CD14-positive monocyte (primary cell): ENCODE data around the gene PSMD13. TPM values are rescaled to one million over a fixed set of nuclear protein-coding genes. Genes with fewer than 3 reads are reported as not detected.
A peak's percentile ranks its signal among the peaks of the same experiment; 100 is the strongest.

Experiments
- DNase-seq, 3 donors: peaks; one replicate each; pipeline ENCODE4 v3.0.0-alpha.2; 2011 to 2022
- H2AFZ ChIP-seq: 2 replicates; pipeline ENCODE4 v1.6.0; 2012; ENCODE audit warnings: mild to moderate bottlenecking, low read depth, low read length, inconsistent platforms; ENCODE audit not compliant: insufficient read depth, poor library complexity, severe bottlenecking
- H3K27ac ChIP-seq, 2 donors: 1 replicate in 1 of 2; 2 replicates in 1 of 2; pipeline ENCODE4 v1.5.1; 2012 to 2013; ENCODE audit warnings: low read length in 2 of 2, control low read depth in 1 of 2, inconsistent platforms in 1 of 2, low read depth in 1 of 2, mild to moderate bottlenecking in 1 of 2
- H3K27me3 ChIP-seq, 2 donors: one replicate each; pipeline versions ENCODE4 v1.6.0 to v1.6.1; 2011 to 2013; ENCODE audit warnings: low read length in 2 of 2; ENCODE audit not compliant: control insufficient read depth in 2 of 2, insufficient read depth in 2 of 2
- H3K36me3 ChIP-seq, 2 donors: replicated peaks in 1 of 2; 1 replicate in 1 of 2; 2 replicates in 1 of 2; pipeline versions ENCODE4 v1.5.1 to v1.6.1; 2012 to 2013; ENCODE audit warnings: low read length in 2 of 2, control low read depth in 1 of 2, inconsistent platforms in 1 of 2, mild to moderate bottlenecking in 1 of 2; ENCODE audit not compliant: insufficient read depth in 2 of 2, control insufficient read depth in 1 of 2
- H3K4me1 ChIP-seq, 2 donors: 1 replicate in 1 of 2; 2 replicates in 1 of 2; pipeline versions ENCODE4 v1.5.1 to v1.6.1; 2012 to 2013; ENCODE audit warnings: low read length in 2 of 2, control low read depth in 1 of 2, inconsistent platforms in 1 of 2, mild to moderate bottlenecking in 1 of 2, moderate library complexity in 1 of 2; ENCODE audit not compliant: insufficient read depth in 2 of 2, control insufficient read depth in 1 of 2
- H3K4me2 ChIP-seq: replicated peaks from 2 replicates; pipeline ENCODE3; 2012; ENCODE audit warnings: low read length, moderate library complexity, mild to moderate bottlenecking; ENCODE audit not compliant: poor library complexity, severe bottlenecking; ENCODE audit errors: extremely low read depth
- H3K4me3 ChIP-seq, 3 experiments: fragments of 200-600 bp in 1 of 3; sonication (generic) in 1 of 3; replicated peaks in 1 of 3; 1 replicate in 2 of 3; 2 replicates in 1 of 3; pipeline ENCODE4 v1.5.1; 2011 to 2013; ENCODE audit warnings: low read length in 3 of 3, mild to moderate bottlenecking in 3 of 3, control low read depth in 2 of 3, low read depth in 2 of 3, inconsistent platforms in 1 of 3, moderate library complexity in 1 of 3
- H3K79me2 ChIP-seq: 2 replicates; pipeline ENCODE4 v1.6.0; 2012; ENCODE audit warnings: mild to moderate bottlenecking, control low read depth, inconsistent platforms, low read length, moderate library complexity; ENCODE audit not compliant: insufficient read depth
- H3K9ac ChIP-seq: 2 replicates; pipeline ENCODE4 v1.6.0; 2017; ENCODE audit warnings: low read length, mild to moderate bottlenecking; ENCODE audit not compliant: insufficient read depth, poor library complexity, severe bottlenecking
- H3K9me3 ChIP-seq, 2 donors: replicated peaks in 1 of 2; 1 replicate in 1 of 2; 2 replicates in 1 of 2; pipeline versions ENCODE4 v1.5.1 to v1.6.1; 2012 to 2013; ENCODE audit warnings: low read length in 2 of 2, control low read depth in 1 of 2; ENCODE audit not compliant: control insufficient read depth in 1 of 2, insufficient read depth in 1 of 2
- H4K20me1 ChIP-seq: 2 replicates; pipeline ENCODE4 v1.6.0; 2012; ENCODE audit warnings: mild to moderate bottlenecking, low read length, control low read depth, moderate library complexity; ENCODE audit not compliant: insufficient read depth
- H3K27ac Mint-ChIP-seq, 7 donors: one replicate each; pipeline ENCODE4 v1.8.0; 2020; ENCODE audit warnings: mild to moderate bottlenecking in 7 of 7, mixed read lengths in 7 of 7, moderate library complexity in 6 of 7, inconsistent platforms in 2 of 7
- H3K27me3 Mint-ChIP-seq, 3 donors: one replicate each; pipeline ENCODE4 v1.8.0; 2021 to 2022; ENCODE audit warnings: low read depth in 3 of 3, mild to moderate bottlenecking in 3 of 3, mixed read lengths in 3 of 3, moderate library complexity in 3 of 3, inconsistent platforms in 1 of 3
- H3K36me3 Mint-ChIP-seq, 2 donors: one replicate each; pipeline ENCODE4 v1.8.0; 2020; ENCODE audit warnings: mixed read lengths in 2 of 2, inconsistent platforms in 1 of 2, mild to moderate bottlenecking in 1 of 2
- H3K4me1 Mint-ChIP-seq: one replicate; pipeline ENCODE4 v1.8.0; 2020; ENCODE audit warnings: mild to moderate bottlenecking, mixed read lengths
- H3K4me3 Mint-ChIP-seq, 2 donors: one replicate each; pipeline ENCODE4 v1.8.0; 2020; ENCODE audit warnings: mild to moderate bottlenecking in 2 of 2, mixed read lengths in 2 of 2, moderate library complexity in 1 of 2
- H3K9me3 Mint-ChIP-seq, 7 donors: one replicate each; pipeline ENCODE4 v1.8.0; 2020 to 2022; ENCODE audit warnings: mixed read lengths in 7 of 7, mild to moderate bottlenecking in 6 of 7, moderate library complexity in 6 of 7, inconsistent platforms in 2 of 7
- CTCF ChIP-seq: fragments of 200-600 bp; IDR thresholded peaks from one replicate; pipeline ENCODE4 v1.8.0; 2022; ENCODE audit warnings: antibody characterized with exemption, mild to moderate bottlenecking
- WGBS: methylation state at CpG from one replicate; pipeline ENCODE4 v1.1.5; 2013; ENCODE audit warnings: missing lambda C conversion rate; ENCODE audit not compliant: insufficient coverage; 5-methylcytosine and 5-hydroxymethylcytosine counted together
- intact Hi-C, 2 donors: fragments of 100-400 bp; cut with micrococcal nuclease; formaldehyde crosslinking; loops; one replicate each; pipeline versions ENCODE4 v1.15.0 to v1.15.1; 2023
- polyA plus RNA-seq, 3 donors: library from polyadenylated mRNA; depleted of rRNA in 1 of 3; unstranded in 2 of 3; stranded (reverse) in 1 of 3; fragments of 300-500 nt in 2 of 3; fragments of >200 nt in 1 of 3; fragmentation: Illumina TruSeq in 2 of 3; gene quantifications; 1 replicate in 2 of 3; 2 replicates in 1 of 3; pipeline ENCODE4 v1.2.3, GENCODE V29; 2012 to 2021

The PSMD13 gene
- polyA plus RNA-seq, 3 donors: 136 to 272 (median 218) TPM

- no peak overlapping the region for H3K9ac ChIP-seq
- Mint-ChIP-seq H3K9me3 (no peaks in the 10 kb centered on the region), H3K27ac (peak overlapping the region in 2 of 7 donors; percentile 37 to 57), H3K36me3 (peaks cover 56 to 71% of the 10 kb centered on the region in 2 donors), H3K4me1 (peaks cover 24% of the 10 kb centered on the region), H3K27me3 (peaks cover 0 to 5% (median 2%) of the 10 kb centered on the region in 3 donors), H3K4me3 (no peak overlapping the region)
- WGBS: 100% methylated on average over 6 of the region's 17 CpGs
- TF ChIP-seq CTCF: no peak
- DNase-seq: no peak
- no peak overlapping the region for H3K4me2 ChIP-seq
- no peak overlapping the region for H3K4me3 ChIP-seq
- peaks cover 65 to 69% of the 10 kb centered on the region in 2 donors for H3K36me3 ChIP-seq
- intact Hi-C loops: no loop called here
- no peaks in the 10 kb centered on the region for H3K9me3 ChIP-seq
- H3K27ac ChIP-seq: no peak overlapping the region
- H2AFZ ChIP-seq: no peak overlapping the region
- peaks cover 16 to 27% of the 10 kb centered on the region in 2 donors for H3K4me1 ChIP-seq
- H4K20me1 ChIP-seq: peaks cover 54% of the 10 kb centered on the region
- peaks cover 30% of the 10 kb centered on the region for H3K79me2 ChIP-seq
- H3K27me3 ChIP-seq: no peaks in the 10 kb centered on the region
Measured at GRCh38 chr11:212150-213100, 24.4 kb upstream of the PSMD13 start.

- H3K27ac ChIP-seq: no peak overlapping the region
- H4K20me1 ChIP-seq: peaks cover 54% of the 10 kb centered on the region
- no peak overlapping the region for H3K4me2 ChIP-seq
- peaks cover 65 to 69% of the 10 kb centered on the region in 2 donors for H3K36me3 ChIP-seq
- H3K27me3 ChIP-seq: no peaks in the 10 kb centered on the region
- peaks cover 0 to 2% (median 2%) of the 10 kb centered on the region in 3 donors for H3K27me3 Mint-ChIP-seq
- H3K4me1 ChIP-seq: peaks cover 15 to 24% of the 10 kb centered on the region in 2 donors
- peak overlapping the region in 2 of 7 donors; percentile 35 to 46 for H3K27ac Mint-ChIP-seq
- intact Hi-C loops: no loop called here
- peaks cover 28% of the 10 kb centered on the region for H3K79me2 ChIP-seq
- H3K9me3 ChIP-seq: no peaks in the 10 kb centered on the region
- 100% methylated on average over 2 of the region's 4 CpGs for WGBS
- H3K4me3 ChIP-seq: no peak overlapping the region
- H2AFZ ChIP-seq: no peak overlapping the region
- H3K4me1 Mint-ChIP-seq: peaks cover 23% of the 10 kb centered on the region
- no peak overlapping the region for H3K9ac ChIP-seq
- no peak for DNase-seq
- TF ChIP-seq CTCF: no peak
- peaks cover 58 to 71% of the 10 kb centered on the region in 2 donors for H3K36me3 Mint-ChIP-seq
- H3K4me3 Mint-ChIP-seq: no peak overlapping the region
- no peaks in the 10 kb centered on the region for H3K9me3 Mint-ChIP-seq
Measured at GRCh38 chr11:213111-213510, 23.7 kb upstream of the PSMD13 start.
